MM.1S (cell line): ENCODE measurements around the gene ZNF354C.

Experiments
- DNase-seq: peaks from one replicate; pipeline ENCODE4 v3.0.0-alpha.2; 2015
- H2AFZ ChIP-seq: fragments of 300-600 bp; sonication (generic); 2 replicates; pipeline ENCODE4 v1.6.0; 2016; ENCODE audit warnings: antibody characterized with exemption, low read length
- H3F3A ChIP-seq: fragments of 300-600 bp; sonication (generic); 2 replicates; pipeline ENCODE4 v1.6.1; 2016; ENCODE audit warnings: mild to moderate bottlenecking, antibody characterized with exemption, low read length, moderate library complexity, mixed read lengths; ENCODE audit not compliant: insufficient read depth
- H3K27ac ChIP-seq: fragments of 300-600 bp; sonication (generic); 2 replicates; pipeline ENCODE4 v1.5.1; 2016; ENCODE audit warnings: mild to moderate bottlenecking, low read length
- H3K27me3 ChIP-seq: fragments of 300-600 bp; sonication (generic); replicated peaks from 2 replicates; pipeline ENCODE4 v1.6.0; 2016; ENCODE audit warnings: low read length; ENCODE audit not compliant: insufficient read depth
- H3K36me3 ChIP-seq: fragments of 300-600 bp; sonication (generic); replicated peaks from 2 replicates; pipeline ENCODE4 v1.6.1; 2016; ENCODE audit warnings: mild to moderate bottlenecking, low read length, mixed read lengths; ENCODE audit not compliant: insufficient read depth
- H3K4me1 ChIP-seq: fragments of 300-600 bp; sonication (generic); 2 replicates; pipeline ENCODE4 v1.6.1; 2016; ENCODE audit warnings: low read length, mixed read lengths
- H3K4me2 ChIP-seq: fragments of 300-600 bp; sonication (generic); 2 replicates; pipeline ENCODE4 v1.6.0; 2016; ENCODE audit warnings: low read depth, low read length
- H3K4me3 ChIP-seq: fragments of 300-600 bp; sonication (generic); 2 replicates; pipeline ENCODE4 v1.5.1; 2016; ENCODE audit warnings: low read length, mixed read lengths
- H3K79me2 ChIP-seq: fragments of 300-600 bp; sonication (generic); 2 replicates; pipeline ENCODE4 v1.6.1; 2016; ENCODE audit warnings: mixed run types, low read length, mixed read lengths
- H3K9ac ChIP-seq: fragments of 300-600 bp; sonication (generic); 2 replicates; pipeline ENCODE4 v1.6.1; 2016; ENCODE audit warnings: low read length, mixed read lengths
- H3K9me2 ChIP-seq: fragments of 300-600 bp; sonication (generic); replicated peaks from 2 replicates; pipeline ENCODE4 v1.6.1; 2016; ENCODE audit warnings: mild to moderate bottlenecking, low read length, mixed read lengths; ENCODE audit not compliant: insufficient read depth
- H3K9me3 ChIP-seq: fragments of 300-600 bp; sonication (generic); replicated peaks from 2 replicates; pipeline ENCODE4 v1.6.1; 2016; ENCODE audit warnings: mild to moderate bottlenecking, low read length, mixed read lengths; ENCODE audit not compliant: insufficient read depth
- H4K20me1 ChIP-seq: fragments of 300-600 bp; sonication (generic); 2 replicates; pipeline ENCODE4 v1.6.1; 2016; ENCODE audit warnings: mild to moderate bottlenecking, low read length, moderate library complexity, mixed read lengths; ENCODE audit not compliant: insufficient read depth
- CTCF ChIP-seq: fragments of 300-600 bp; sonication (generic); IDR thresholded peaks from 2 replicates; pipeline ENCODE4 v1.5.1; 2016; ENCODE audit warnings: antibody characterized with exemption, low read length, mixed read lengths
- EZH2 ChIP-seq: fragments of 300-600 bp; sonication (generic); optimal IDR thresholded peaks from 2 replicates; pipeline ENCODE3; 2017; ENCODE audit warnings: low read depth, mild to moderate bottlenecking, antibody characterized with exemption, low read length, mixed read lengths
- EZH2phosphoT487 ChIP-seq: fragments of 300-600 bp; sonication (generic); IDR thresholded peaks from 2 replicates; pipeline ENCODE4 v1.6.1; 2018; ENCODE audit warnings: antibody characterized with exemption, low read length

The ZNF354C gene

GRCh38 chr5:179060116-179061008 is at the start of gene ZNF354C:
ZNF354C (plus strand) TSS chr5:179060373; CDS start chr5:179062069, 1,696 bp downstream.
- Histone ChIP-seq H3K79me2 (no peaks in the 10 kb centered on the region), H3K27me3 (peaks cover 10% of the 10 kb centered on the region; the same call in 1 of the 2 replicates), H3K27ac (no peak within 1 kb of the TSS), H4K20me1 (no peaks in the 10 kb centered on the region), H3K4me1 (no peaks in the 10 kb centered on the region), H3K36me3 (no peaks in the 10 kb centered on the region), H3K4me2 (peak within 1 kb of the TSS; percentile 27), H3K9me3 (no peaks in the 10 kb centered on the region), H2AFZ (0 out of 2 replicates have a peak within 1 kb of the TSS, but pooled peaks have one; percentile 15), H3K9ac (no peak within 1 kb of the TSS), H3K4me3 (peak within 1 kb of the TSS; percentile 39; the same call in 1 of the 2 replicates), H3F3A (no peaks in the 10 kb centered on the region), H3K9me2 (no peaks in the 10 kb centered on the region)
- DNase-seq: peak; percentile 50
- TF ChIP-seq EZH2phosphoT487 (no peak), EZH2 (no peak), CTCF (no peak)

GRCh38 chr5:179023528-179024189 is 36.5 kb upstream of the ZNF354C start, which contains the start of gene ZNF879:
ZNF879 (plus strand) TSS chr5:179023804; CDS start chr5:179025005, 1,201 bp downstream.
- no peaks in the 10 kb centered on the region for H3K9me3 ChIP-seq
- no peaks in the 10 kb centered on the region for H3F3A ChIP-seq
- no peaks in the 10 kb centered on the region for H3K79me2 ChIP-seq
- DNase-seq: peak; percentile 87
- no peaks in the 10 kb centered on the region for H3K27me3 ChIP-seq
- H3K4me1 ChIP-seq: no peaks in the 10 kb centered on the region
- no peaks in the 10 kb centered on the region for H3K9me2 ChIP-seq
- no peak for TF ChIP-seq EZH2
- TF ChIP-seq EZH2phosphoT487: no peak
- no peak for TF ChIP-seq CTCF
- H3K9ac ChIP-seq: no peak within 1 kb of the TSS
- no peaks in the 10 kb centered on the region for H3K36me3 ChIP-seq
- no peak within 1 kb of the TSS for H3K27ac ChIP-seq
- peak within 1 kb of the TSS; percentile 47; the same call in 1 of the 2 replicates for H3K4me2 ChIP-seq
- H4K20me1 ChIP-seq: no peaks in the 10 kb centered on the region
- H3K4me3 ChIP-seq: peak within 1 kb of the TSS; percentile 47
- 0 out of 2 replicates have a peak within 1 kb of the TSS, but pooled peaks have one; percentile 35 for H2AFZ ChIP-seq

GRCh38 chr5:179033004-179033580 is 27.1 kb upstream of the ZNF354C start:
- H3K79me2 ChIP-seq: no peaks in the 10 kb centered on the region
- no peaks in the 10 kb centered on the region for H3K36me3 ChIP-seq
- H3K27me3 ChIP-seq: no peaks in the 10 kb centered on the region
- H3K9me2 ChIP-seq: no peaks in the 10 kb centered on the region
- H4K20me1 ChIP-seq: no peaks in the 10 kb centered on the region
- no peak overlapping the region for H3K27ac ChIP-seq
- no peak overlapping the region for H3K4me2 ChIP-seq
- no peak overlapping the region for H3K4me3 ChIP-seq
- DNase-seq: no peak
- H2AFZ ChIP-seq: no peak overlapping the region
- no peaks in the 10 kb centered on the region for H3F3A ChIP-seq
- H3K4me1 ChIP-seq: no peaks in the 10 kb centered on the region
- no peak overlapping the region for H3K9ac ChIP-seq
- TF ChIP-seq CTCF: no peak
- no peak for TF ChIP-seq EZH2phosphoT487
- TF ChIP-seq EZH2: no peak
- no peaks in the 10 kb centered on the region for H3K9me3 ChIP-seq
